Brain microvascular endothelial cell (primary cell): ENCODE data around the gene ITIH4.

ENCODE experiments used
- DNase-seq: peaks from one replicate; pipeline ENCODE4 v3.0.0-alpha.2; 2020
- H3K27ac ChIP-seq: fragments of 250-450 bp; sonication (Bioruptor Pico); 2 replicates; pipeline ENCODE4 v1.5.1; 2020; ENCODE audit warnings: mild to moderate bottlenecking, moderate library complexity
- H3K27me3 ChIP-seq: fragments of 250-450 bp; sonication (Bioruptor Pico); replicated peaks from 2 replicates; pipeline ENCODE4 v1.5.1; 2020; ENCODE audit warnings: mild to moderate bottlenecking
- H3K36me3 ChIP-seq: fragments of 250-450 bp; sonication (Bioruptor Pico); replicated peaks from 2 replicates; pipeline ENCODE4 v1.5.1; 2020; ENCODE audit warnings: mild to moderate bottlenecking
- H3K4me3 ChIP-seq: 2 replicates; pipeline ENCODE4 v1.5.1; 2011; ENCODE audit warnings: low read depth, mild to moderate bottlenecking, control low read depth, low read length, moderate library complexity
- in situ Hi-C: cut with HindIII; loops from 2 replicates; pipeline ENCODE4 v1.10.0; 2017; ENCODE audit warnings: low sequenced_read_pairs, low pct_ligation_motif_present
- TF ChIP-seq, protein P1 (sequence below): IDR thresholded peaks from 2 replicates; pipeline ENCODE4 v1.5.1; 2011; ENCODE audit warnings: low read depth, mild to moderate bottlenecking, moderate library complexity, low read length, control low read depth, inconsistent platforms; ENCODE audit errors: missing control alignments

Gene ITIH4

DNA sequence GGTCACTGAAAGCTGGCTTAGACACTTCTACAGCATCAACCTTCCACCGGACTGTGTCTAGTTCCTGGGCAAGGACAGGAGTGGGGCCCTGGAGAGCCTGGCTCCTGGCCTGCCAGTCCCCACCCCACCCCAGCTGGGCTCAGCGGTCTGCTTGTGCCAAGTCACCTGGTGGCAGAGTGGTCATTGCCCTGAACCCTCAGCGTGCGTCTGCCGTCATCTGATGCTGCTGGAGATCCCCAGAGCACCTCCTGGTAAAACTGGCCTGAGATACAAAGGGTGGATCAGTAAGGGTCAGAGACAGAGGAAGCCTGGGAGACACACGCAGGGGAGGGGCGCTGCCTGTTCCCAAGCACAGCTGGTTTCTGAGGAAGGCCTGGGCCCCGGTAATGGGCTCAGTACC, 16.7 kb downstream of the ITIH4 start:
- Histone ChIP-seq H3K27ac (no peak overlapping the region), H3K36me3 (no peaks in the 10 kb centered on the region), H3K4me3 (no peak overlapping the region), H3K27me3 (no peaks in the 10 kb centered on the region)
- no peak for DNase-seq
- TF ChIP-seq, protein P1, sequence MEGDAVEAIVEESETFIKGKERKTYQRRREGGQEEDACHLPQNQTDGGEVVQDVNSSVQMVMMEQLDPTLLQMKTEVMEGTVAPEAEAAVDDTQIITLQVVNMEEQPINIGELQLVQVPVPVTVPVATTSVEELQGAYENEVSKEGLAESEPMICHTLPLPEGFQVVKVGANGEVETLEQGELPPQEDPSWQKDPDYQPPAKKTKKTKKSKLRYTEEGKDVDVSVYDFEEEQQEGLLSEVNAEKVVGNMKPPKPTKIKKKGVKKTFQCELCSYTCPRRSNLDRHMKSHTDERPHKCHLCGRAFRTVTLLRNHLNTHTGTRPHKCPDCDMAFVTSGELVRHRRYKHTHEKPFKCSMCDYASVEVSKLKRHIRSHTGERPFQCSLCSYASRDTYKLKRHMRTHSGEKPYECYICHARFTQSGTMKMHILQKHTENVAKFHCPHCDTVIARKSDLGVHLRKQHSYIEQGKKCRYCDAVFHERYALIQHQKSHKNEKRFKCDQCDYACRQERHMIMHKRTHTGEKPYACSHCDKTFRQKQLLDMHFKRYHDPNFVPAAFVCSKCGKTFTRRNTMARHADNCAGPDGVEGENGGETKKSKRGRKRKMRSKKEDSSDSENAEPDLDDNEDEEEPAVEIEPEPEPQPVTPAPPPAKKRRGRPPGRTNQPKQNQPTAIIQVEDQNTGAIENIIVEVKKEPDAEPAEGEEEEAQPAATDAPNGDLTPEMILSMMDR = no peak
- in situ Hi-C loops = no loop called here

DNA sequence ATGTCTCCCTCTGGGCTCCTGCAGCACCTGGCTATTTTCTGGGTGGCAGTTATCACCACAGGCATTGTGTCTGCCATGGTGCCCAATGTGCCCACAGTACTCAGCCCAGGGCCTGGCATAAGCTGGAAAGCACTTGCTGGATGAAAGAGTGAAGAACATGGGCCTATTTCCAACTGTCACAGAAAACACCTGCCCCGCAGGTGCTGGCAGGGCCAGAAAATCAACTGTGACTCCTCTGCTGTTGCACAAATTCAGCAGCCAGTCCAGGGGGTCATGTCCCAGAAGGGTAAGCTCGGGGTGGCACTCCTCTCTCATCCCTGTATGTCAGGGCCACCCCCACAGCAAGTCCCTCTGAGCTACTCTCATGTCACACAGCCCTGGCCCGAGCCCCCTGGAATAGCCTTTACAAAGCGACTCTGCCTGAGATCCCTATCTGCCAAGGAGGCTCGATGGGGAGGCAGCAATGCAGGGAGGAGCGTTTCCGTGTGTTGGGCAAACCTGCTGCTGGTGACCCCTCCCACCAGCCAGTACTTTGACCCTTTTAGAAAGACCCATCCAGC, 18.9 kb downstream of the ITIH4 start:
- H3K36me3 ChIP-seq = no peaks in the 10 kb centered on the region
- TF ChIP-seq, protein P1 = no peak
- no peak for DNase-seq
- in situ Hi-C loops = no loop called here
- no peaks in the 10 kb centered on the region for H3K27me3 ChIP-seq
- no peak overlapping the region for H3K4me3 ChIP-seq
- no peak overlapping the region for H3K27ac ChIP-seq

GRCh38 chr3:52810923-52811322, 19.5 kb downstream of the ITIH4 start:
- H3K4me3 ChIP-seq = no peak overlapping the region
- no peak for DNase-seq
- no peaks in the 10 kb centered on the region for H3K27me3 ChIP-seq
- no peak overlapping the region for H3K27ac ChIP-seq
- TF ChIP-seq, protein P1 = no peak
- in situ Hi-C loops = no loop called here
- no peaks in the 10 kb centered on the region for H3K36me3 ChIP-seq

- TF ChIP-seq, protein P1 = no peak
- H3K27ac ChIP-seq = no peak overlapping the region
- no peaks in the 10 kb centered on the region for H3K36me3 ChIP-seq
- H3K27me3 ChIP-seq = no peaks in the 10 kb centered on the region
- in situ Hi-C loops = no loop called here
- no peak overlapping the region for H3K4me3 ChIP-seq
- DNase-seq = no peak
Measured at GRCh38 chr3:52809662-52810377, 20.7 kb downstream of the ITIH4 start.

GRCh38 chr3:52809149-52809548, 21.3 kb downstream of the ITIH4 start:
- in situ Hi-C loops = no loop called here
- no peaks in the 10 kb centered on the region for H3K27me3 ChIP-seq
- no peak for DNase-seq
- no peaks in the 10 kb centered on the region for H3K36me3 ChIP-seq
- no peak overlapping the region for H3K4me3 ChIP-seq
- no peak overlapping the region for H3K27ac ChIP-seq
- TF ChIP-seq, protein P1 = no peak
